GM04504 (cell line): ENCODE results near the gene PNN.
A peak's percentile ranks its signal among the peaks of the same experiment; 100 is the strongest.
"Not testable (repeated sequence)": the region's sequence is repeated elsewhere in the genome, so short reads cannot be mapped to it uniquely, and the experiment has no call there.

Experiments used
- DNase-seq: peaks from one replicate; pipeline ENCODE4 v3.0.0-alpha.2; 2012; ENCODE audit warnings: low read depth

The PNN gene

DNA sequence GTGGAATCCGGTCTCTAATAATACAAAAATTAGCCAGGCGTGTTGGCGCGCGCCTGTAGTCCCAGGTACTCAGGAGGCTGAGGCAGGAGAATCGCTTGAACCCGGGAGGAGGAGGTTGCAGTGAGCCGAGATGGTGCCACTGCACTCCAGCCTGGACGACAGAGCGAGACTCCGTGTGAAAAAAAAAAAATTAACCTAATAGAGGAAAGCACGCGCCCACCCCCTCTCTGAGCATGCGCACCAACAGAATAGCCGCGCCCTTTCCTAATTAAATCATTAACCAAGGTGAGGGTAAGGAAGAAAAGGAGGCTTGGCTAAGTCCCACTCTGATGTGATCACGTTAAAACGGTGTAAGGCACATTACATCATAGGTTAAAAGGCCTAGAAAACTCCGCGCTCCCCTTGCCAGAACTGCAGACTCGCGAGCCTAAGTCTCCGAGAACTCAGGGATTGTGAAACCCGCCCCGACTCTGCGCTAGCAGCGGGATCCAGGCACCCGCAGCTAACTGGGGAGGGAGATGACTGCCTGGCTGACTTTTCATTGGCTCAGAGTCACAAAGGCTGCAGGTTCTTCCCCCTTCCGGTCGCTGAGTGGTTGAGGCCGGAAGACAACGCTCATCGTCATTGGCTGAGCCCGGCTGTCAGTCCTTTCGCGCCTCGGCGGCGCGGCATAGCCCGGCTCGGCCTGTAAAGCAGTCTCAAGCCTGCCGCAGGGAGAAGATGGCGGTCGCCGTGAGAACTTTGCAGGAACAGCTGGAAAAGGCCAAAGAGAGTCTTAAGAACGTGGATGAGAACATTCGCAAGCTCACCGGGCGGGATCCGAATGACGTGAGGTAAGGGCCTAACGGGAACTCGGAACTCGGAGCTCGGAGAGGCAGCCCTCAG is at the start of gene PNN:
PNN (plus strand) TSS at position 695 of the 885 bp plus-strand sequence; CDS start at position 721, 26 bp downstream.
- peak; percentile 100 for DNase-seq

DNA sequence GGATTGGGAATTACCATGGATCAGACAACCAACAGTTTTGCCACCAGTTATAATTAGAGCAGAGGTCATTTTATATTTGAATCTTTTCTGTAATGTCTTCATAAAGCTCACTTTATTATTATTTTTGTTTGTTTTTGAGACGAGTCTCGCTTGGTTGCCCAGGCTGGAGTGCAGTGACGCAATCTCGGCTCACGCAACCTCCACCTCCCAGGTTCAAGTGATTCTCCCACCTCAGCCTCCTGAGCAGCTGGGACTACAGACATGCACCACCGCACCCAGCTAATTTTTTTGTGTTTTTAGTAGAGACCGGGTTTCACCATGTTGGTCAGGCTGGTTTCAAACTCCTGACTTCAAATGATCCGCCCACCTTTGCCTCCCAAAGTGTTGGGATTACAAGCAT is 37.2 kb upstream of the PNN start:
- not testable (repeated sequence) for DNase-seq

- no peak for DNase-seq
Observed at GRCh38 chr14:39138440-39138839, 36.6 kb upstream of the PNN start.

- no peak for DNase-seq
Observed at GRCh38 chr14:39140170-39140569, 34.9 kb upstream of the PNN start.

DNA sequence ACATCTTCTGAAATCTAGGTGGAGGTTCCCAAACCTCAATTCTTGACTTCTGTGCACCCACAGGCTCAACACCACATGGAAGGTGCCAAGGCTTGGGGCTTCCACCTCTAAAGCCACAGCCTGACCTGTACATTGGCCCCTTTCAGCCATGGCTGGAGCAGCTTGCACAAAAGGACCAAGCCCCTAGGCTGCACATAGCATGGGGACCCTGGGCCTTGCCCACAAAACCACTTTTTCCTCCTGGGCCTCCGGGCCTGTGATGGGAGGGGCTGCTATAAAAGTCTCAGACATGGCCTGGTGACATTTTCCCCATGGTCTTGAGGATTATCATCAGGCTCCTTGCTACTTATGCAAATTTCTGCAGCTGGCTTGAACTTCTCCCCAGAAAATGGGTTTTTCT is 33.4 kb upstream of the PNN start:
- DNase-seq = not testable (repeated sequence)

GRCh38 chr14:39143226-39143625 is 31.8 kb upstream of the PNN start:
- DNase-seq = not testable (repeated sequence)

GRCh38 chr14:39145266-39145966 is 29.6 kb upstream of the PNN start:
- DNase-seq = no peak

DNA sequence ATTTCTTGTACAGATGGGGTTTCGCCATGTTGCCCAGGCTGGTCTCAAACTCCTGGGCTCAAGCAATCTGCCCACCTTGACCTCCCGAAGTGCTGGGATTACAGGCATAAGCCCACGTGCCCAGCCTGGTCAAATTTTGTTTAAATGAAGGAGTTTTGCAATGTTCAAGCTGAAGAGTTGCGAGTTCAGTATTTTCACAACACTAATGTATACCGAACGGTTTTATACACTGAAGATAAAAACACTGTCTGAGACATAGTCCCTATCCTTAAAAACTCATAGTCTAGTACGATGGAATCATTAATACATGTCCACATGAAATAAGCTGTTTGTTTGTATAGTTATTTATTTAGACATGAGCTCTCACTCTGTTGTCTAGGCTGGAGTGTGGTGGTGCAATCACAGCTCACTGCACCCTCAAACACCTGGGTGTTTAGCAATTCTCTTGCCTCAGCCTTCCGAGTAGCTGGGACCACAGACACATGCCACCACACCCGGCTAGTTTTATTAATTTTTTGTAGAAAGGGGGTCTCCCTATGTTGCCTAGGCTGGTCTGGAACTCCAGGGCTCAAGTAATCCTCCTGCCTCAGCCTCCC is 20.4 kb upstream of the PNN start:
- DNase-seq = no peak

GRCh38 chr14:39157491-39157890 is 17.6 kb upstream of the PNN start:
- no peak for DNase-seq

GRCh38 chr14:39158222-39158858 is 16.7 kb upstream of the PNN start:
- no peak for DNase-seq

DNA sequence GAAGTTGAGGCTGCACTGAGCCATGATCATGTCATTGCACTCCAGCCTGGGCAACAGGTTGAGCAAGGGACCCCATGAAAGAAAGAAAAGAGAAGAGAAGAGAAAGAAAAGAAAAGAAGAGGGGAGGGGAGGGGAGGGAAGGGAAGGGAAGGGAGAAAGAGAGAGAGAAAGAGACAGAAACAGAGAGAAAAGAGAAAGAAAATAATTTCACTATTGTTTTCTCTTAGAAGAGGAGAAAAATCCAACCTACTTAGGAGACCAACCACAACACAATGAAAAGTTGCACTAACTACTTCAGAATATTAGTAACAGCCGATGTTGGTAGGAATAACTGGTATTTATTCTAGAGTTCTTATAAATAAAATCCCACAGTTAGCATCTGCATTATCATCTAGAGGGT is 14.6 kb upstream of the PNN start:
- no peak for DNase-seq

DNA sequence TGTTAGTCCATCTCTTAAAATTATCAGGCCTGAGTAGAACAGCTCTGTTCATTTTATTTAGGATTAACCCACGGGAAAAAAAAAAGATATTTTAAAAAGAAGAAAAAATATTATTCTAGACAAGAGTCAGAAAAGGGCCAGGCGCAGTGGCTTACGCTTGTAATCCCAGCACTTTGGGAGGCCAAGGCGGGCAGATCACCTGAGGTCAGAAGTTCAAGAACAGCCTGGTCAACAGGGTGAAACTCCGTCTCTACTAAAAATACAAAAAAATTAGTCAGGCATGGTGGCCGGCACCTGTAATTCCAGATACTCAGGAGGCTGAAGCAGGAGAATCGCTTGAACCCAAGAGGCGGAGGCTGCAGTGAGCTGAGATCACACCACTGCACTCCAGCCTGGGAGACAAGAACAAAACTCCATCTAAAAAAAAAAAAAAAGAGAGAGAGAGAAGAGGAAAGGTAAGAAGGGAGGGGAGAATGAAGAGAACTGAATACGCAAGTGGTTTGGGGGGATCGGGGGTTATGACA is 7.2 kb upstream of the PNN start:
- DNase-seq = not testable (repeated sequence)

GRCh38 chr14:39168591-39168990 is 6.5 kb upstream of the PNN start:
- no peak for DNase-seq

GRCh38 chr14:39169541-39169900 is 5.5 kb upstream of the PNN start:
- DNase-seq = no peak

DNA sequence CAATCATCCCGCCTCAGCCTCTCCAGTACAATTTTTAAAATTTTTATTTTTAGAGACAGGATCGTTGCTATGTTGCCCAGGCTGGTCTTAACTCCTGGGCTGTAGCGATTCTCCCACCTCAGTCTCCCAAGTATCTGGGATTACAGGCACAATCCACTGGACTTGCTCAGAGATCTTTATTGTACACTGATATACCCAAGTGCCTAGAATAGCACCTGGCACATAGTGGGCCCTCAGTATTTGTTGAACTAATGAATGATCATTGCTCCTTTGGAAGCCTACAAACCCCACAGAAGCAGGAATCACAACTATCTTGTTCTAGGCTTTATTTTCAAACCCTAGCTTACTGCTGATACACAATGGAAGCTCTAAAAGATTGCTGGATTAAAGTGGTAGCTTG is 1.9 kb upstream of the PNN start:
- no peak for DNase-seq

DNA sequence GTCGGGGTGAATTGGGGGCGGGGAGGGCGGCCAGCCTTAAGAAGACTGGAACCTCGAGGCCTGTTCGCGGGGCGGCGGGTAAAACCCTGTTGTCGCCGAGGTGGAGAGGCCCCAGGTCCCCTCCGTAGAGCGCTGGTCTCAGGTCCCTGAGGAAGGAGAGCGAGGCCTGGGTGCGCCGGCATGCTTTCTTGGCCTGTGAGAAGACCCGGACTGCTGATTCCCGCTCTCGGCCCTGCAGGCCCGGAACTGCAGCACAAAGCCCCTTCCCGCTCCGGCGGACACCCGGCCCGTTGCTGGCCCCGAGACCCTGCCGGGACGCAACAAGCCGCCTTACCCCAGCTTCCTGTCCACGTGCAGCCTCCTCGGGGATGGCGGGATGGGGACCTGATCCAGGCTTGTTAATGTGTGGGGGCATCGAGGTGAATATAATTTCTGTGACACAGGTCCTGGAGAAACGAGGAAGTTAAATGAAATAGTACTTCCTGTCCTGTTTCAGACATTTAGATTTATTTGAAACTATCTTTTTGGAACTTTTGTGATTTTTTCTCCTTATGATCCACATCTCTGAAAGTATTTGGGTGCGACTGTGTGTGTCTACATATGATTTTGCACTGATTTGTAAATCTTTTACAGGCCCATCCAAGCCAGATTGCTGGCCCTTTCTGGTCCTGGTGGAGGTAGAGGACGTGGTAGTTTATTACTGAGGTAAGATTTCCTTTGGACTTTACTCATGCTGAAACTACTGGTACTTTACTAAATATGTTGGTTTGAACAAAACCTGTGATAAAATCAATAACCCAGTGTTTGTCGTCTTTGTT is 600 bp downstream of the PNN start:
- DNase-seq = peak; percentile 10

GRCh38 chr14:39176263-39177167 is 1.5 kb downstream of the PNN start:
- no peak for DNase-seq

GRCh38 chr14:39177168-39177545 is 2.1 kb downstream of the PNN start:
- DNase-seq = no peak

DNA sequence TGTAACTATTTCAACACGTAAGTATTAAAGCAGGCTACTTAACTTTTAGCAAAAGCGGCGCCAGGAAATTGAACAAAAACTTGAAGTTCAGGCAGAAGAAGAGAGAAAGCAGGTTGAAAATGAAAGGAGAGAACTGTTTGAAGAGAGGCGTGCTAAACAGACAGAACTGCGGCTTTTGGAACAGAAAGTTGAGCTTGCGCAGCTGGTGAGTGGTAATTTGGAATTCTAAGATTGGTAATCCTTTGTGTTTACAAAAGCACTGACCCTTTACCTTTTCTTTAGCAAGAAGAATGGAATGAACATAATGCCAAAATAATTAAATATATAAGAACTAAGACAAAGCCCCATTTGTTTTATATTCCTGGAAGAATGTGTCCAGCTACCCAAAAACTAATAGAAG is 4.0 kb downstream of the PNN start:
- DNase-seq = no peak

DNA sequence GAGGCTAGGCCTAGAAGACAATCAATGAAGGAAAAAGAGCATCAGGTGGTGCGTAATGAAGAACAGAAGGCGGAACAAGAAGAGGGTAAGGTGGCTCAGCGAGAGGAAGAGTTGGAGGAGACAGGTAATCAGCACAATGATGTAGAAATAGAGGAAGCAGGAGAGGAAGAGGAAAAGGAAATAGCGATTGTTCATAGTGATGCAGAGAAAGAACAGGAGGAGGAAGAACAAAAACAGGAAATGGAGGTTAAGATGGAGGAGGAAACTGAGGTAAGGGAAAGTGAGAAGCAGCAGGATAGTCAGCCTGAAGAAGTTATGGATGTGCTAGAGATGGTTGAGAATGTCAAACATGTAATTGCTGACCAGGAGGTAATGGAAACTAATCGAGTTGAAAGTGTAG is 5.5 kb downstream of the PNN start:
- no peak for DNase-seq
